SIG-M5 treated with dmso at 0.1 percent for 504 hours (cell line): ENCODE data around the gene PFDN6.
A peak's percentile ranks its signal among the peaks of the same experiment; 100 is the strongest.

Experiments used
- DNase-seq: peaks from one replicate; lab custom pipeline; 2025; ENCODE audit not compliant: unreplicated experiment; lab: John Stamatoyannopoulos, UW

Gene PFDN6

DNA sequence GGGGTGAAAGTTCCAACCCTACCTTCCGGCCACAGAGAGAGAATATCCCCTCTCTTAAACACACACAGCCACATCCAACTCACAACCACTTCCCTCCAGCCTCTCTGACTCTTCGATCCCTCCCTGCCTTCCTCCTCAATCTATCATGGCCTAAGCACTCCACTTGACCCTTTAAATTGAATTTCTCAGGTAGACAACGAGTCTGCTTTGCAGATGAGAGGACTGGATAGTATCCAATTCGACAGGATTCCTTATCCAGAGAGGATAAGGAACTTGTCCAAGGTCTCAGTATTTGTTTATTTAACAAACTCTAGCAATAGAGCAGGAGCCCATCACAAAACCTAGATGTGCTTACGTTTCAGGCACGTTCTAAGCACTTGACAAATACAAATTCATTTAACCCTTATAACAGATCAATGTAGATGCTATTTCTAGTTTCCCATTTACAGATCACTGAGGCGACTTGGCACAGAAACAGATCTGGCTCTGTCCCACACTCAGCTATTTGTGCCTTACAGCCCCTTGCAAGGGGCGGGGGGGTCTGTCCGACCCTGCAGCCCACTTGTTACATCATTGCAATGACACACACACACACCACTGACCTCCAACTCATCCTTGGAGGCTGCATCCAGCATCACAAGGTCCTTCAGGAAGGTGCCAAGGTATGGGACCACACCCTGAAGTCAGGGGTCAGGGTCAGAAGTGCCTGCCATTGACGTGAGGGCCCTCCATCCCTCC lies 4.9 kb downstream of the PFDN6 start:
- no peak for DNase-seq

DNA sequence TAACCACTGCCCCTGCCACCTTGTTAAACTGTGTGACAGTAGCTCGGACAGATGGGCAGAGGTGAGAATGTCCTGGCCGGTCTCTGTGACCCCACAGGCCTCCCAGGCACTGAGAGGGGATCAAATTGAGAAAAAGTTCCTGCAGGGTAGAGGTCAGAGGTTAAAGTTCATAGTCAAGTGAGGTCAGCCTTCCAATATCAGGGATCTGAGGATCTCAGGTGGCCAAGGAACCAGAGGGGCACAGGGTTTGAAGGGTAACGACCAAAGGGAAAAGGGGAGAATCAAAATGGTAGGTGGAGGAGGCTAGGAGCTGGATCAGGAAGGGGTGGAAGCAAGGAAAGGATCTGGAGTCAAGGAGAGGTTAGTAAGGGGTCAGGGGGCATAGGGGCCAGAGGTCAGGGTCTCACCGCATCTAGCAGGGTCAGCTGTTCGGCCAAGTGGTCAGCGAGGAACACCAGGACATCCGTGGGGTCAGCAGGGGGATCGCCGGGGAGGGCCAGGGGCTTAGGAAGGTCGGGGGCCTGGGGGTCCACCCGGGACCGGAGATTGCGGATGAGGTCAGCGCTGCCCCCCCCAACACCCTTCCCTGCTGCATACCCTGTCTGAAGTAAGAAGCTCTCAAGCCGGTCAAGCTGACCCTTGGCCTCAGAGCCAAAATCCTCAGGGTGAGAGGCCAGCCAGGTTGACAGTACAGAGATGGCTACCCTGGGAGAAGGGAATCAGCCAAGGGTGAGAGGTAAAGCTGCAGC lies 6.4 kb downstream of the PFDN6 start:
- no peak for DNase-seq

DNA sequence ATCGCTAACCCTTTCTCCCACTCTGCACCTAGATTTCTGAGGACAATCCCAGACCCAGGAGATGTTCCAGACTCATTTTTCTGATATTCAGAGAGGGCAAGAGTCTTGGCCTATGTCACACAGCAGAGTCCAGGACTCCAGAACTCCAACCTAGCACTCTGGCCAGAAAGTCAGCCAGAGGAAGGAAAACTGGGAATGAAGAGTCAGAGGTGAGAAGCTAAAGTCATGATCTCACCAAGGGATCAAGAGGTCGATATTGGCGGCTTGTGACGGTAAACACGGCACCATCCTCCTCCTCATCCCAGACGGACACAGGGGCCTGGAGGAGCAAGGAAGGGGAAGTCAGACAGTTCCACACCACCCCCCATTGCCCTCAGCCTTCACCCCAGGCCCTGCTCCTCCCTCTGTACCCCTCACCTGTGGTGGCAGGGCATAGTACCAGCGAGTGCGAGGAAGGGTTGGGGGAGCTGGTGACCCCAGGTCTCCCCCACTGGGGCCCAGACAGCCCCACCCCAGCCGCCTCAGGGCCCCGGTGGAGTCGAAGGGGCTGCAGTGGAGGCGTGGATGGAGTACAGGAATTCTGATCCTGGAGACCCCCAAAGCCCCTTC lies 7.5 kb downstream of the PFDN6 start:
- no peak for DNase-seq

DNA sequence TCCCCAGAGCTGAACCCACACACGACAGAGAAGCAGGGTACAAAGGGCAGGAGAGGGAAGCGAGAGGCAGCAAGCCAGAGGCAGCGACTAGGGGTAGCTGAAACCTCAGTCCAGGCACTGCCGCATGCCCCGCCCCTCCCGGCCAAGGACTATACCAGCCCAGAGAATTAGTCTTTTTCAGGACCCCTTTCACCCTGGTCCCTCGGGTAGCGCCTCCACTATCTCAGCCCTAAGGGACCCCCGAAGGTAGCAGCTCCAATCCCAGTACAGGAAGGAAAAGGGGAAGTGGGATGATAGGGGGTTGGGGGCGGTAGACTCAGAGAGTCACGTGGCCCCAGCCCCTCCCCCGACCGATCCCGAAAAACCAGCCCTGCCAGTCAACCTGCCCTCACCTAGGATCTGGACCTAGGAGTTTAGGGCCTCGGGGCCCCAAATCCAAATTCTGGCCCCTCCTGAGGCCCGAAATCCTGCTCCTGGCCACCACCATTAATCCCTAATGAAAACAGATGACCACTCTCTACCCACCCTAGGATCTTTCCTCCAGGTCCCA lies 8.1 kb downstream of the PFDN6 start:
- peak; percentile 49 for DNase-seq

DNA sequence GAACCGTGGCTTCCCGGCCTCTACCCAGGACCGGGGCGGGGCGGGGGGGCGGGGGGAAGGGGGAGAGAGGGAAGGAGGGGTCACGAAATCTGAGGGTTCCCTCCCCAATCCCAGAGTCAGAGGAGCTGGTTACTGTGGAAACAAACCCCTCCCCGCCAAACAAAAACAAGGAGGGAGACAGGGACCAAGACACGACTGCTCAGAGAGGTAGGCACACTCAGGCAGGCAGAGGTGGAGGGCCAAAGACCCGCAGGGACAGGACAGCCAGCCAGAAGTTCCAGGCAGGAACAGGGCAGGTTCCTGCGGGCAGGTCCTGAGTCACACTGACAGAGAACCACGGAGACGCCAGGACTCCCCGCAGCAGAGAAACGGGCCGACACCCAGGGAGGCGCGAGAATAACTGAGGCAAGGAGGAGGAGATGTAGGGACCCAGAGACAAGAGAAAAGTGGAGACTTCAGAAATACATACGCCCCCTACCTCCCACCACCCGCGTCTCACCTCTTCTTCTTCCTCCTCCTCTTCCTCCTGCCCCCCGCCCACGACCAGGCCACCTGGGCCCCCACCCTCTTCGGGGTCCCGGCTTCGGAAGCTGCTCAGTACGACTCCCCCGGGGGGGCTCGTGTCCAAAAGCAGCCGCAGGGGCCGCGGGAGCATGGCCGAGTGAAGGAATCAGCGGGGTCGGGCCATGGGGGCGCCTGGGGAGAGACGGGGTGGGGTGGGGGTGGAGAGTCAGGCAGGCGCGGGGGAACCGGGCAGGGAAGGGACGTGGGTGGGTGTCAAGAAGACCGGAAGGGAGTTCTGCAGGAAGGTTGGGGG lies 8.8 kb downstream of the PFDN6 start:
- peak; percentile 74 for DNase-seq

DNA sequence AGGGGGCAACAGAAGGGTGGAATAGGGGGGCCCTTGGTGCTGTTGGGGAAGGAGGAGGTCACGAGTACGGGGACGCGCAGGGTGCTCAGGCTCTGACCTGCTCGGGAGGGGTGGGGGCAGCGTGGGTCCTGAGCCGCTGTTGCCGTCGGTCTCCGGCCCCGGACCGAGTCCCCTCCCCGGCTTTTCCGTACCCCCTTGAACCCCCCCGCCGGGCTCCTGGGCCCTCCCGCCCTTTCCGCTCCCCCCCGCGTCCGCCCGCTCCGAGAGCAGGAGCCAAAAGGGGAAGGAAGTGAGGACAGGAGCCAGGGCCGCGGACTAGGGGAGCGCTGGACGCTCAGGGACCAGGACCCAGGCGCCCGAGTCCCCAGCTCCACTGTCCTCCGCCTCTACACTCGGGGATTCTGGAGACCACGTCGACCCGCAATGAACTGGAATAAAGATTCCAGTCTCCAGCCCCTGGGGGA lies 9.4 kb downstream of the PFDN6 start, which contains the start of gene RGL2:
Gene RGL2 (minus strand): TSS at position 170 of the 464 bp plus-strand sequence. CDS start 332 bp downstream, outside the sequence.
- DNase-seq, result peak; percentile 74

DNA sequence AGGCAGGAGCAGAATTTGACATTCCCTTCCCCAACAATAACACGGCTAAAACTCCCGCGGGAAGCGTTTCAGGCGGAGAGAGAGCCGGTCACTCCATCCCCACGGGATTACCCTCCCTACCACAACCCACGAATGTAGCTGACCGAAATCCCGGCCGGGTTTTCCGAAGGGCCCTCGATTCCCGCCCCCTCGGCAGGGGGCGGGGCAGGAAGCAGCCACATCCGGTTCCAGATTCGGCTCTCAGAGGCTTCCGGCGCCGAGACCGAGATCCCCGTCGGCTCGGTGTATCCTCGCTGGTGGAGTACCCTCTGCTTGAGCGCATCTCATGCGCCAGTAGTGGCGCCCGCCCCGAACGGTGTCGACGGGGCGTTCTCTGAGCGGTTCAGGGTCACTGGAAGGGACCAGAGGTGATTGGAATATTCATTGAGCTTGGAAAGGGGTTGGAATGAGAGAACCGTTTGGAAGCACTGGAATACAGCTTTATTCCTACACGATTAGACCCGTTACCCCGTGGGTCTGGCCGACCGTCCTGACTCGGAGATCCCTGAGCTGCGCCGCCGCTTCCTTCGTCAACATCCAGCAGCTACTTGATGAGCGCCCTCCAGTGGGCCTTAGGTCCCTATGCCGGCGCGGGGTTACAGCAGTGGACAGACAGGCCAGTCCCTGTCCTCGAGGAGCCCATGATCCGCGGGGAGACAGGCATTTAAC lies 10.0 kb downstream of the PFDN6 start:
- DNase-seq, result peak; percentile 82

DNA sequence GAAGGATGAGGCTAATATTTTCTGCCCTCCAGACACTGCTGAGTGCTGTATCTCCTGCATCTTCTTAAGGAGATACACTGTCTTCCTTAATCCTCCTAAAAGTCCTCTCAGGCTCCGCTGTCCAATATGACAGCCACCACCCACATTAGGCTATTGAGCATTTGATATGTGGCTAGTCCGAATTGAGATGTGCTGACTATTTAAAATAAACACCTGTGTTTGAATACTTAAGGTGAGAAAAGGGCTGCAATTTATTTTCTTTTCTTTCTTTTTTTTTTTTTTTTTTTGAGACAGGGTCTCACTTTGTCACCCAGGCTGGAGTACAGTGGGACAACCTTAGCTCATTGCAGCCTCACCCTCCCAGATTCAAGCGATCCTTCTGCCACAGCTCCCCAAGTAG lies 12.5 kb downstream of the PFDN6 start:
- no peak for DNase-seq

DNA sequence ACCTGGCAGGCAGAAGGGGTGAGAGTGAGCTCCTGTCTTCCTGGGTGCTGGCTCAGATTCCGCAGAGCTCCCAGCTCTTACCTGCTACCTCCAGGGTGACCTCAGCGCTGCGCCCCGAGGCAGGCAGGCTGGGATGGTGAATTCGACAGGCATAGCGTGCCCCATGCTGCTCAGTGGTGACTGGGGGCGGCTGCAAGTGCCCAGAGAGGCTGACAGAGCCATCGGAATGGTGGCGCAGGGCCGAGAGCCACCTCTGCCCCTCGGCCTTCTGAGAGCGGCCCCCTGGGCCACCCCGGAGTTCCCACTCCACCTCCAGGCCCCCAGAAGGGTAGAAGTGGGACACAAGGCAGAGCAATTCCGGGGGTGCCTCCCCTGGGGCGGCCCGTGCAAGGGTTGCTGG lies 14.8 kb downstream of the PFDN6 start:
- DNase-seq, result no peak

DNA sequence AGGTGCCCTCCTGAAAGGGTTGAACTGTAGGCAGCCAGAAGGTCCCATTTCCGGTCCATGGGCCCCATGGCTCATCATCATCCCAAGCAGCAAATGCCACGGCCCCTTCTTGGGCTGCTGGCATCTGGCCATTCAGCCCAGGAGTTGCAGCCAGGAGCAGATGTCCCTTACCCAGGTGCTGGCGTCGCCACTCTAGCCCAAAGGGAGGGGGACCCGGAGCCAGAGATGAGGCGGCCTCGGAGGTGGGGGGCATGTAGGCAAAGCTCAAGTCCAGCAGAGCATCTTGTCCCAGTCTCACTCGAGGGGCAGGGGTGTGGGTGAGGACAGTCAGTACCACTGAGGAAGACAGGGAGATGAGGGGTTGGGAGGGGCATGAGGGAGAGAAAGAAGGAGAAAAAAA lies 15.7 kb downstream of the PFDN6 start:
- DNase-seq, result no peak

DNA sequence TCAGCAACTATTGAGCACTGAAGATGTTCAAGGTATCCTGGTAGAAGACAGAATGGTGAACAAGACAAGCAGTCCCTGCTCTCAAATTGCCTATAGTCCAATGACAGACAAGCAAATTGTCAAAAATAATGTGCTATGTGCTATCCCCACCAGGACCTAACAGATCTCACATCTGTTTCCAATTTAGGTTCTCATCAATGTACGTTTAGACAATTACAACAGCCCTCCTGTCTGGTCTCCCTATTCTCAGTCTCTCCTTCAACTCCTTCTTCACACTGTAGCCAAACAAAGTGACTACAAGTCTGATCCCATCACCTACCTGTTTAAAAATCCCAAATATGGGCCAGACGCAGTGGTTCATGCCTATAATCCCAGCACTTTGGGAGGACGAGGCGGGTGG lies 17.0 kb downstream of the PFDN6 start:
- DNase-seq, result no peak

DNA sequence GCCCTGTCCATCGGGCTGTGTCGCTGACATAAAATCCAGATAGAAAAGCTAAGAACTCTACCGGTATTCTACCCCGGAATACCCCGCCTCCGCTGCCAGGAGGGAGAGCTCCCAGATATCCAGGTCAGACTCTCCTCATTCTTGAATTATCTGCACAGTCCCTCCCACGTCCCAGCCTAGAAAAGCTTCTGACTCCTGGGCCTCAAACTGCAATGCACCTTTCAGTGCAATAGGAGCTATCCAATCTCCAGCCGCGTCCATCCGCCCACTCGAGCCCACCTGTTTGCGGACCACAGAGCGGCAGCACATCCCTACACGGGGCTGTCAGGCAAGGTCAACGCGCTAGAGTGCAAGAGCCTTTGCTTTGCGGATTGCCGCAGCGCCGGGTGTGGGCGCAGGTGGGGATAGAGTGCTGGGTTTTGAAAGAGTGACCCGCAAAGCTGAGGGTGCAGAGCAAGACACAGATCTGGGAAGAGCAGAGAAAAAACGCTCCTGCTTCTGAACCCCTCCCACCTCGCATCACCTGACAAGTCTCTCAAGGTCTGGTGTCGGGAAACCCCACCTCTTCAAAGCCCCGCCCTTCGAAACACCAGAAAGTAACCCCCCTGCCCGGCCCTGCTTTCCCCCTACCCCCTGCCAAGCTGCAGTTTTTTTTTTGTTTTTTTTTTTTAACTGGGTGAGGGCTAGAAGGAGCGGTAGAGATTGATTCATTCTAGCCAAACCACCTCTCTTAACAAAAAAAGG lies 23.1 kb downstream of the PFDN6 start:
- peak; percentile 66 for DNase-seq

DNA sequence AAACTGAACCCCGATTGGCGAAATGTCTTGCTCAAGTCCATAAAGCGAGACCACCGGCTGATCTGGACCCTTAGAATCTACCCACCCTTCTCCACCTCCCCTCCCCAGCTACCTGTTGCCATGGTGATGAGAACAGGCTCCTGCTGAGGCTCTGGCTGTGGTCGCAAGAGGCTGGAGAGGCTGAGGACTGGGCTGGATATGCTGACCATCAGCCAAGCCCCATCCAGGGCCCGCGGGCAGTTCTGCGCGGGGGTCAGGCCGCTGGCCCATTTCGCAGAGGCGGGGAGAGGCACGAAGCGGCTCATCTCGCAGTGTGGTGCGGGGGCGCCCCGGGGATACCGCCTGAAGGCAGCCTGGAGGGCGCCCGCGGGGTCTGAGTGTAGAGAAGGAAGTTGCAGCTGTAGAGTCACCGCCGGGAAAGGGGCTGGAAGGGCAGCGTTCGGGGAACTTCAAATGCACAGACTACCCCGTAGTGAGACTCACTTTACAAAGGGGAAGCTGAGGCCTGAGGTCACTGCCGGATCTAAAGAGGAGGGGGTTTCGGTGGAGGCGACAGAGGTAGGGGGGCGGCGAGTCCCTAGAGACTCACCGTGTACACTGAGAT lies 23.8 kb downstream of the PFDN6 start:
- peak; percentile 76 for DNase-seq

DNA sequence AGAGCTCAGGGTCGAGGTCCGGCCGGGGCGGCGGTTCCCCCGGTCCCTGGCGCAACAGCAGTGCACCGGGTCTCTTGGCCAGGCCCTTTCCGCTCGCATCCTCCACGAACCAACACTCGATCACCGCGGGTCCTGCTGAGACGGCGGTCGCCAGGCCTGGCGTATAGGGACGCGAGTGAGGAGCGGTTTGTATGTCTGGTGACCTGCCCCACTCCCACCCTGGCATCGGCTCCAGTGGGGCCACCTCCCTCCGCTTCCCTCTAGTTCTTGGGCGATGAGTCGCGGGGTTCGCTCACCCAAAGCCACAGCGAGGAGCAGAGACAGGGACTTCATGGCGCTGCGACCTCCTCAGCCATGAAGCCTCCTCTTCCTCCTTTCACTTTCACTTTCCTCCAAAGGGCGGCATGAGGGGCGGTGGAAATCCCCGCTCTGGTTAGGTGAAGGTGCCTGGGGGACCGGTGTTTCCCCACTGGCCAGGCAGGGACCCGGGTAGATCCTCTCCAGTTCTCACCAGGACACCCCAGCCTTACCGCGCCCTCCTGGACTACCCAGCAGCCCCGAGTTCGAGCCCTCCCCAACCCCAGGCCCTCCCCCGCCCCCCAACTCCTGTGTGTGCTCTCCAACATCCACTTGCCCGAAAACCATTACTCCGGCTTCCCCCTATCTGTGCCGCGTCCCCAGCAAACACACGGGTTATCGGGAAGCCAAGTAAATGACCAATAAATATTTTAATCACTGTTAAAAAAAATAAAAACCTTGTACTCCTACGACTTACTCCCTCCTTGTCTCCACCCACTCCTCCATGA lies 24.5 kb downstream of the PFDN6 start, which contains the start of gene TAPBP:
Gene TAPBP (minus strand): TSS at position 370 of the 806 bp plus-strand sequence. CDS start 37 bp downstream, at position 333.
- DNase-seq, result peak; percentile 69

DNA sequence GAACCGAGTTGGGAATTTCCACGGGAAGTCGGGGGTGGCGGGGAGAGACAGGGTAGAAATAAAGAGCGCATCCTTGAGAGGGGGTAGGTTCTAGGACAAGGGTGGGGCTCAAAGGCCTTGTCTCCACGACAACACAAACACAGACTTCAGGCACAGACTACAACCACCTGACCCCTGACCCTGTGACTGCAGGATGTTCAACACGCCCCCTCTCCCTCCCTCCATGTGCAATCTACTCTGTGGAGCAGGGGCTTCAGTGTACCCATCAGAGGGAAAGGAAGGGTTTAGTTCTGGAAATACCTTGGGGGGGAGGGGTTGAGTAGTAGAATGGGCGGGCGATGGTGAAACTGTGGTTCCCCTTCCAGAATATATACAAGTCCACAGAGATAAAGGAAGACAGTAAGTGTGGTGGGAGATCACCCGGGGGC lies 25.1 kb downstream of the PFDN6 start:
- peak; percentile 70 for DNase-seq

DNA sequence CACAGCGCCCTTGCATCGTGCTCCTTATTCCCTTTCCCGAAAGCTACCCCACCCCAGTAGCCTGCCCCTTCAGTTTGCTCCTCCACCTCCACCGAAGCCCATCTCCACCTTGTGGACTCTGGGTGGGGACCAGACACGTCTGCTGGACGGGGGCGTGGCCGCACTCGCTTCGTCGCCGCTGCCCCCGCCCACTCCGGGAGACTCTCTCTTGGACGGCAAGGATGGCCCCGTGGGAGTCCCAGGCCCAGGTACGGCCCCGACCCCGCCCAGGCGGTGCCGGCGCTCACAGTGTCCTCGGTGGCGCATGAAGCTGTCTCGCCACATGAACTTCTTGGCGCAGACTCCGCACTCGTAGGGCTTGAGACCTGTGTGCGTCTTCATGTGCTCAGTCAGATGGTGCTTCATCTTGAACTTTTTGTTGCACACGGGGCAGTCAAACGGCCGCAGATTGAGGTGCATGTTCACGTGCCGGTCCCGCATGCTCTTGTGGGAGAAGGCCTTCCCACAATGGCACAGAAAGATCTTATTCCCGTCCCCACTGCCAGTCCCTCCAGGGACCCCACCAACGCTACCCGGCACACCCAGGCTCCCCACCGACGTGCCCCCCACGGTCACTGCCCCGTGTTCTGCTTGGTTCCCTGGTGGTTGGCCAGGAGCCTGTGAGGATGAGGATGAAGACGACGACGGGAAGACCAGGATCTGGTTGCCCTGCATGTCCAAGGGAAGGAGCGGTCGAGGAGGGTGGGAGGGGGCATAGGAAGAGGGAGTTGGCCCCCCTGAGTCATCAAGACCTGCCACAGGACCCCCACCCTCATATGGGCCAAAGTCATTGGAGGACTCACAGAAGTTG lies 25.8 kb downstream of the PFDN6 start:
- no peak for DNase-seq
